ENCODE results near the gene IL17REL.

IL17REL gene

DNA sequence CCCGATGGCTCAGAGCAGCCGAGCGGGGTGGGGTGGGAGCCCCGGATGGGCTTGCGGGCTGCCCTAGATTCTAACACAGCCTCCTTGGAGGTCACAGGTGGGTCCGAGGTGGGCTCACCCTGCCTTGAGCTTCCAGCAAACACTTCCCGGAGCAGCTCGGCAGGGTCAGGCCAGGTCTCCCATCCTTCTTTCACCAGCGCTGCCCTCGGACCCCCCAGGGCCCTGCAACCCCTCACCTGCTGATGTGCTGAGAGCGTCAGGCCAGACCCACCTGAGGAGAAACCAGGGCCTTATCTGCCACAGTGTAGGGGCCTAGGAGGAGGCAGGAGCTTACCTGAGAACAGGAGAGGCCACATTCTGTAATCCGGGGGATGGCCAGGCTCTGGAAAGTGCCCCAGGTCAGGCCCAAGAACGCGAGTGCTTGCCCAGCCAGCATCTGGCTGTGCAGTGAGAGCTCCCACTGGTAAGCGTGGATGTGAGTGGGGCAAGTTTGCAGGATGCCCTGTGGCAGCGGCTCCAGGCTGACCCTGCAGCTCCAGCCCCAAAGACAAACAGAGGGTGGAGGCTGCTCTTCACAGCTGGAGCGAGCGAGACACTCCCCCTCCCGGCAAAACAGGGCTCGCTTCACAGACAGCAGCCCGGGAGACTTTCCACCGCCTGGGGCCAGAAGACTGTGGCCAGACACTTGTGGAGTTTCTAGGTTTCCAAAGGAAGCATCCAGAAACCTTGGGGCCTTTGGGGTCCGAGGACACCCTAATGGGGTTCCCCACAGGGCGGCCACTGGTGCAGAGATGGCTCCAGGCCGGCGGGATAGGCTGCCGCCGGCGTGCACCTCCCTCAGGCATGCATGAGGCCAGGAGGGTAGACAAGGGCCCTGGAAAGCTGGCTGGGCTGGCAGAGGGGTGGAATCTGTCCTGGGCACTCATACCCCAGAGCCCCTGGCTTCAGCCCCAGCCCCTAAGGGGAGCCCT is at the start of gene IL17REL:
Gene IL17REL (minus strand): TSS at position 555 of the 971 bp plus-strand sequence. CDS start 119 bp downstream, at position 436.
- TF ChIP-seq GATA3 (IDR thresholded peaks at IDR 0.05; ENCODE audit: low read depth, low read length) (no peak), GATA2 (IDR thresholded peaks at IDR 0.05; ENCODE audit: low read depth, low read length) (no peak)

DNA sequence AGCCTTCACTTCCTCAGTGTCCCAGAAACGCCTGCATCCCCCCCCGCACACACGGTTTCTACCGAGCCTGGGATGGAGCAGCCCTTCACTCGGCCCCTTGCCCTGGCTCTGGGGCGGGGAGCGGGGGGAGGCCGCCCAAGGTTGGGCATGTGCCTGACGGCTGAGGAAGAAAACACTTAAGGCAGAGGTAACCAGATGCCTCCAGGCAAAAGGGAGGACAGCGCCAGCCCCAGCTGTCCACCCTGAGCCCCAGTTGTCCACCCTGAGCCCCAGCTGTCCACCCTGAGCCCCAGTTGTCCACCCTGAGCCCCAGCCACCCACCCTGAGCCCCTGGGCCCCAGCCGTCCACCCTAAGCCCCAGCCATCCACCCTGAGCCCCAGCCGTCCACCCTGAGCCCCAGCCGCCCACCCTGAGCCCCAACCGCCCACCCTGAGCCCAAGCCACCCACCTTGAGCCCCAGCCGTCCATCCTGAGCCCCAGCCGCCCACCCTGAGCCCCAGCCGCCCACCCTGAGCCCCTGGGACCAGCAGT is 49.3 kb upstream of the IL17REL start:
- TF ChIP-seq GATA3 (IDR thresholded peaks at IDR 0.05; ENCODE audit: low read depth, low read length) = no peak
- no peak for TF ChIP-seq GATA2 (IDR thresholded peaks at IDR 0.05; ENCODE audit: low read depth, low read length)

DNA sequence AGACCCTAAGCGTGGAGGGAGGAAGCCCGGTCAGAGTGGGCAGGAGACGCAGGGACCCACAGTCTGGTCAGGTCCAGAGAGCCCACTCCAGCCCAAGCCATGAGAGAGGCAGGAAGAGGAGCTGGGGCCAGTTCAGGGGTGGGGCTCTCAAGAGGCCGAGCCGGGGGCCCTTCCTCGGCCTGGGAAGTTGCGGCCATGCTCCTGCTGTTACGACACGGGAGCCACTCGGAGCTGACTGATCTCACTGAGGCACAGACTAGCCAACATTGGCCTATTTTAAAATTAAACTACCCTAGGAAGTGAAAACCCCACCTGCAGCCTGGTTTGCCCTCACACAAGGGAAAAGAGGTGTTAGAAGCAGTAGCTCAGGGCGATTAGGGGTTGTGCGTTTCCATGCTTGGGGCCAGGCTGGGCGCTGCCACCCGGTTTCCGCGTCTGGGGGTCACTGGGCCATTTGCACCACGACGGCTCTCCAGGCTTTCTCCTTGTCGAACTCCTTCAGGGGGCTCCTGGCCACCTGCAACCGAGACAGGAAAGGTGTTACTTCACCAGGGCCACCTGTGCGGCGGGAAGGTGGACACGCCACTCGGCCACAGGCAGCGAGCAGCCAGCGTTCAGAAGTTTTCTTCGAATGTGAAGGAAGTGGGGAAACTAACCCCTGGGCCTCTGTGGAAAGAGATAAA is 48.7 kb upstream of the IL17REL start:
- TF ChIP-seq GATA3 (IDR thresholded peaks at IDR 0.05; ENCODE audit: low read depth, low read length) = no peak
- no peak for TF ChIP-seq GATA2 (IDR thresholded peaks at IDR 0.05; ENCODE audit: low read depth, low read length)

DNA sequence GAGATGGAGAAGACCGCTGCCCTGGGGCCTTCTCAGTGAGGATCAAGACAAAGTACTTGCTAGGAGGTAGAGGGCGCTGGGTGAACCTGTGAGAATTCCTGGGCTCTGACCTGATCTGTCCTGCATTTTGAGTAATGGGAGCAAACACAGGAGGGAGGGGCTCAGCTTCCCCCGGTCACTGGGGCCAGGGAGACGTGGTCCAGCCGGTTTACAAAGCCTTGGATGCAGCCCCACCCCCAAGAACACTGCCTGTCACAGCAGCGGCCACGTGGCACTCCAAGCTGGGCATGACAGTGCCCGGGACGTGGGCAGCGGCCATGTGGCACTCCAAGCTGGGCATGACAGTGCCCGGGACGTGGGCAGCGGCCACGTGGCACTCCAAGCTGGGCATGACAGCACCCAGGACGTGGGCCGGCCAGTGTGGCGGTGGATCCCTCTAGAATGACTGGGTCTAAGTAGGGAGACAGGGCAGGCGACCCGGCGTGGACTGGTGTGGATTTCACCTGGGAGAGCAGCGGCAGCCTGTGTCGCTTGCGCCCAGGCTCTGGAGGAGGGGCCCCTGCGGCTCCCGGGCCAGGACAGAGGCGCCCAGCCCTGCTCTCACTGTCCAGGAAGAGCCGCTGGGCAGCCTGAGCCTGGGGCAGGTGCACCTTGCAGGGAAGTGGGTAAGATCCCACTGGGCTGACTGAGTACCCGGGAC is 48.0 kb upstream of the IL17REL start:
- TF ChIP-seq GATA3 (IDR thresholded peaks at IDR 0.05; ENCODE audit: low read depth, low read length) (no peak), GATA2 (IDR thresholded peaks at IDR 0.05; ENCODE audit: low read depth, low read length) (no peak)

- TF ChIP-seq GATA2 (IDR thresholded peaks at IDR 0.05; ENCODE audit: low read depth, low read length) (no peak), GATA3 (IDR thresholded peaks at IDR 0.05; ENCODE audit: low read depth, low read length) (no peak)
Observed at GRCh38 chr22:50059881-50060262, 47.3 kb upstream of the IL17REL start.

DNA sequence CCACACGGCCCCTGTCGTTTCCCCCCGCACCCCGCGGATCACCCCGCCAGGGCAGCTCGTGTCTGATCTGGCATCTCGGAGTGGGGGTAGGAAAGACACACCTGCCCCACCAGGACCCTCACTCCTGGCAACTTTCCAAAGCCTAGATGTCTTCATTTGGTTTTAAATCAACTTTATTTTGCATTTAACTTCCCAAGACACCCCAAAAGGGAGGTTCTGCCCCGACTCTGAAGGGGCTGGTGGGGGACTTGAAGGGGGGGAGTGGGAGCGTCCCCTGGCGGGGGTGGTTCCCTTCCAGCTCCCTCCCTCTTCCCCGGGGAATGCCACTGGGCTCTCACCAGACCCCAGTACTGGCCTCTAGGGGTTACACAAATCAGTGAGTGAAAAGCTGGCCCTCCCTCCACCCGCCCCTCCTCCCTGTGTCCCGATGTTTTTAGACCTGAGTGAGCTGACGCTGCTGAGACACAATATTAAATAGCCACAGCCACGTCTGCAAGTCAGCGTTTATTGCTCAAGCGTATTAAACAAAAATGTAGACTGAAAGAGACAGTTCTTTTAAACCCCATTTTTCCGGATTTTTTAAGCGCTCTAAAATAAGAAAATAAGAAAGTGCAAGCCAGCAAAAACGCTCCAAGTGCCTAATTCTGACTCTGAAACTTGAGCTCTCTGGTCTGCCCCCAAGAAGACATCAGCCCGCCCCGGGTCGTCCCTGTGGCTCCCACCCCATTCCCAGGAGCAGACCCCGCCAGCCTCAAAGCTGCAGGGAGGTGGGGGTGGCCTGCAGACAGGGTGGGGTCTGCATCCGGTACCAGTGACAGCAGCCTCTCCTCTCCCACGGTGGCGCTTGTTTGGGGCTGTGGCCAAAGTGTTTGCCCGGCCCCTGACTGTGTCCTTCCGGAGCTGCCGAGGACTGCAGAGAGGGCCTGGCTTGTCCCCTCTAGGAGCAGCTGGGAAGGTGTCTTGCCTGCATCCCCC is 46.6 kb upstream of the IL17REL start:
- TF ChIP-seq GATA3 (IDR thresholded peaks at IDR 0.05; ENCODE audit: low read depth, low read length) (no peak), GATA2 (IDR thresholded peaks at IDR 0.05; ENCODE audit: low read depth, low read length) (no peak)

DNA sequence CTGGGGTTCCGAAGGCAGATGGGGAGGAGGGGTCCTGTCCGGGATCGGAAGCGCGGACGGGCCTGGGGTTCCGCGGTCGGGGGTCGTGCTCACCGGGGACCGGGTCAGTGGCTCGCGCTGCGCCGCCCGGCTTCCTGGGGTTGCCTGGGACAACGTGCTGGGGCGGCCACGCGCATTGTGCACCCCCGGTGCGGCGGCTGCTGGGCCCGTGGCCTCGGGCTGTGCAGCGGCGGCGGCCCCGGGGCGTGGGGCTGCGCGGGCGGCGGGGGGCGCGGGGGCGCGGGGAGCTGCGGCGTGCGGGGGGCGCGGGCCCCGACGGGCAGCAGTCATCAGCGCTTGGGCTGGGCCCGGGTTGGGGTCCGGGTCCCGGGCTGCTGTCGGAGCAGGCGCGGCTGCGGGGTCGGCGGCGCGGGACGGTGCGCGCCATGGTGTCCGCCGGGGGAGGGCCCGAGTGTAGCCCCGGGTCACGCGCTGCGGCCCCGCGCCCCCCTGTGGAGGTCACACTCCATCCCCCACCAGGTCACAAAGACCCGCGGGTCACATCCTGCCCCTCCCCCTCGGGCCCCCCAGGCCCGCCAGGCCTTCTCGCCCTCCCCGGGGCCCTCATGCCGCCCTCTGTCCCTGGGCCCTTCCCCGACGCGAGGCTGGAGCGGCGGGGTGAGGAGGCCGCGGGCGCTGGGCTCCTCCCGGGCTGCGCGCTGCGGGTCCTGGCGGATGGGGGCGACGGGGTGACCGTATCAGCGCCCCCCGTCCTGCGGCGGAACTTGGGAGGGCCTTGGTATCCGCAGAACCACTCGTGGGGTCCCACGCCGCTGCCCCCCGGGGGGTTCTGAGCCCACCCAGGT is 45.7 kb upstream of the IL17REL start, which contains the start of gene TTLL8:
Gene TTLL8 (minus strand): TSS at position 238 of the 845 bp plus-strand sequence.
- no peak for TF ChIP-seq GATA3 (IDR thresholded peaks at IDR 0.05; ENCODE audit: low read depth, low read length)

GRCh38 chr22:50057278-50058060 is 44.9 kb upstream of the IL17REL start:
- no peak for TF ChIP-seq GATA2 (IDR thresholded peaks at IDR 0.05; ENCODE audit: low read depth, low read length)
- no peak for TF ChIP-seq GATA3 (IDR thresholded peaks at IDR 0.05; ENCODE audit: low read depth, low read length)

GRCh38 chr22:50056214-50056972 is 43.8 kb upstream of the IL17REL start:
- TF ChIP-seq GATA3 (IDR thresholded peaks at IDR 0.05; ENCODE audit: low read depth, low read length) (no peak), GATA2 (IDR thresholded peaks at IDR 0.05; ENCODE audit: low read depth, low read length) (no peak)

GRCh38 chr22:50053861-50054260 is 41.3 kb upstream of the IL17REL start:
- no peak for TF ChIP-seq GATA3 (IDR thresholded peaks at IDR 0.05; ENCODE audit: low read depth, low read length)
- no peak for TF ChIP-seq GATA2 (IDR thresholded peaks at IDR 0.05; ENCODE audit: low read depth, low read length)

DNA sequence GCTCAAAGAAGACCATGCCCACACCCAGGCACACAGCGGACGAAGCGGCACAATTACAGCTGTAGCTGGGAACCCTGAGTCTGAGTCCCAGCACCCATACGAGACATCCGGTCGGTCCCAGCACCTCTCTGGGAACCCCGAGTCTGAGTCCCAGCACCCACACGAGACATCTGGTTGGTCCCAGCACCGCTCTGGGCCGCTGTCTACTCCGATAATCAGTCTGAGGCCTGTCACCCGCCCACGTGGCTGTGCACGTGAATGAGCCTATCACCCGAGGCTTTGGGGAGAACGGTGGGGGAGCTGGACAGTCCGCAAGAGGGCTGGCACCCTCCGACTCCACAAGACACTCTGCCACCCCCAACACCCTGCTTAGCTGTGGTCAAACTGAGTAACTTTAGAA is 39.4 kb upstream of the IL17REL start:
- no peak for TF ChIP-seq GATA3 (IDR thresholded peaks at IDR 0.05; ENCODE audit: low read depth, low read length)
- TF ChIP-seq GATA2 (IDR thresholded peaks at IDR 0.05; ENCODE audit: low read depth, low read length) = no peak

Data from SH-SY5Y (cell line).